ENCODE measurements around the gene PDZD2.

DNA sequence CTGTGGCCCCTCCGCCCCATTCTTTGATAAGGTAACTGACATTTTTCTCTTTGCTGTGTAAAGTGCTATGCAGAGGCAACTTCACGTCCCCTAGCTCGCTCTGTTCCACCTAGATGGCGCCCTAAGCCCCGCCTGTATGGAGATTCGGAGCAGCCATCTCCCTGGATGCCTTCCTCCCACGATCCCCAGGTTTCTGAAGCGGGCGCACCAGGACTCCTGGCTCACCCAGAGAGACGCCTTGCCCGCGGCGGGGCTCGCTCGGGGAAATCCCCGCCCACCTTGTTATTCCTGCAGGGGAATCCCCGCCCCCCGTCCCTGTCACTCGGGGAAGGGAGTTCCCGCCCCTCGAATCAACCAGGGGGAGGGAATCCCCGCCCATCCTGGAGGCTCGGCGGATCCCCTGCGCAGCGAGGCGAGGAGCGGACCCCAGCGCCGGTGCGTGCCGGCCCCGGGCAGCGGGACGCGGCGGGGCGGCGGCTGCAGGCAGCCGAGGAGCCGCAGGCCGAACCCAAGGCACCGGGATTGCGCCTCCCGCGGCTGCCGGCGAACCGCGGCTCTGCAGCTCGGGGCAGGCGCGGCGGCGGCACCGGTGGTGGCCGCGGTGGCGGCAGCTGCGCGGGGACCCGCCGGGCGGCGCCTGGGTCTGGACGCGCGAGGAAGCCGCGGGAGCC is at the start of gene PDZD2:
- peak; percentile 36 for TF ChIP-seq CTCF (IDR thresholded peaks at IDR 0.05)
- TF ChIP-seq EZH2phosphoT487 (IDR thresholded peaks at IDR 0.05), result no peak

Measured in neural progenitor cell (in vitro differentiated cells).